Upper lobe of left lung (tissue), 6 donors: ENCODE measurements around the gene IQUB. TPM values are rescaled to one million over a fixed set of nuclear protein-coding genes. Genes with fewer than 3 reads are reported as not detected.

ENCODE experiments used
- ATAC-seq, 2 donors: fragments of 200-7000 bp; cut with Tn5 transposase; one replicate each; pipeline ENCODE4 v1.9.1; 2022; ENCODE audit warnings: mild to moderate bottlenecking in 2 of 2, moderate library complexity in 2 of 2; ENCODE audit not compliant: low FRiP score in 2 of 2
- DNase-seq, 2 donors: peaks; one replicate each; pipeline ENCODE4 v3.0.0-alpha.2; 2019 to 2020
- H3K27ac ChIP-seq, 4 donors: fragments of 200-600 bp; sonication (generic); one replicate each; pipeline ENCODE4 v1.5.1; 2016 to 2019
- H3K27me3 ChIP-seq, 4 donors: fragments of 200-600 bp; sonication (generic); one replicate each; pipeline ENCODE4 v1.5.1; 2017 to 2019
- H3K36me3 ChIP-seq, 4 donors: fragments of 200-600 bp; sonication (generic); one replicate each; pipeline ENCODE4 v1.5.1; 2016 to 2019
- H3K4me1 ChIP-seq, 4 donors: fragments of 200-600 bp; sonication (generic); one replicate each; pipeline ENCODE4 v1.5.1; 2018 to 2019
- H3K4me3 ChIP-seq, 4 donors: fragments of 200-600 bp; sonication (generic); one replicate each; pipeline ENCODE4 v1.5.1; 2017 to 2019; ENCODE audit warnings: mild to moderate bottlenecking in 2 of 4, moderate library complexity in 1 of 4
- H3K9me3 ChIP-seq, 4 donors: fragments of 200-600 bp; sonication (generic); one replicate each; pipeline ENCODE4 v1.5.1; 2018 to 2019
- CTCF ChIP-seq, 6 experiments: fragments of 450-650 bp in 4 of 6; fragments of 200-600 bp in 2 of 6; sonication (generic) in 2 of 6; IDR thresholded peaks; one replicate each; pipeline ENCODE4 v1.5.1; 2016 to 2019; ENCODE audit warnings: antibody characterized with exemption in 6 of 6
- EP300 ChIP-seq, 4 donors: sonication (generic); formaldehyde crosslinking; IDR thresholded peaks; one replicate each; pipeline ENCODE4 v1.5.1; 2017; ENCODE audit warnings: antibody characterized with exemption in 4 of 4, control low read depth in 2 of 4
- POLR2A ChIP-seq, 4 donors: fragments of 450-650 bp; IDR thresholded peaks; one replicate each; pipeline ENCODE4 v1.5.1; 2016 to 2017; ENCODE audit warnings: antibody characterized with exemption in 4 of 4, mild to moderate bottlenecking in 2 of 4
- POLR2AphosphoS5 ChIP-seq, 2 donors: sonication (generic); formaldehyde crosslinking; IDR thresholded peaks; one replicate each; pipeline ENCODE4 v1.5.1; 2017; ENCODE audit warnings: antibody characterized with exemption in 2 of 2
- WGBS, 2 donors: methylation state at CpG; one replicate each; pipeline ENCODE4 v1.1.5; 2017 to 2018; 5-methylcytosine and 5-hydroxymethylcytosine counted together
- total RNA-seq, 6 donors: library from RNA; depleted of rRNA in 4 of 6; stranded (reverse); fragments of >200 nt in 4 of 6; gene quantifications; one replicate each; pipeline versions ENCODE4 v1.1.0 to v1.2.1, GENCODE V29; 2016 to 2021
- donor health status: DM: no; HTN: no; CAD: no; lungs with moderate emphysema.
- donor health status: DM: no; HTN: yes; CAD: no; lungs with severe emphysema.

The IQUB gene
- total RNA-seq, 6 donors from 2014 or later = 0.66 to 19.7 (median 2.0) TPM

DNA sequence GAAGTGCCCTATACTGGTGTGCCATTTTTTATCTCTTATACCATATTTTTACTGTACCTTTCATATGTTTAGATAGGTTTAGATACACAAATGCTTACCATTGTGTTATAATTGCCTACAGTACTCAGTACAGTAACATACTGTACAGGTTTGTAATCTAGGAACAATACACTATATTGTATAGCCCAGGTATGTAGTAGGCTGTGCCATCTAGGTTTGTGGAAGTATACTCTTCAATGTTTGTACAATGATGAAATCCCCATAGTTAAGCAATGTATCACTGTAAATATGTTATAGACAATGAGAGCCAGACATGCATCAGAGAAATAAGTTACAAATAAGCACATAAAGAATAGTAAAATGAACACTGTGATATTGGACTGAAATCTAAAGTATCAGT is 109.1 kb downstream of the IQUB start:
- H3K4me3 ChIP-seq = no peak overlapping the region
- no peaks in the 10 kb centered on the region for H3K9me3 ChIP-seq
- H3K4me1 ChIP-seq = no peaks in the 10 kb centered on the region
- ATAC-seq (no peak), DNase-seq (no peak)
- H3K27ac ChIP-seq = no peak overlapping the region
- H3K36me3 ChIP-seq = no peaks in the 10 kb centered on the region
- TF ChIP-seq EP300 (IDR thresholded peaks at IDR 0.05) = no peak
- no peak for TF ChIP-seq POLR2AphosphoS5 (IDR thresholded peaks at IDR 0.05)
- TF ChIP-seq POLR2A (IDR thresholded peaks at IDR 0.05) = no peak
- no peak for TF ChIP-seq CTCF (IDR thresholded peaks at IDR 0.05)
- H3K27me3 ChIP-seq = no peaks in the 10 kb centered on the region

- Histone ChIP-seq H3K9me3 (no peaks in the 10 kb centered on the region), H3K4me3 (no peak overlapping the region), H3K36me3 (no peaks in the 10 kb centered on the region), H3K4me1 (no peaks in the 10 kb centered on the region), H3K27me3 (no peaks in the 10 kb centered on the region), H3K27ac (no peak overlapping the region)
- DNase-seq (no peak), ATAC-seq (no peak)
- TF ChIP-seq POLR2A (IDR thresholded peaks at IDR 0.05) (no peak), EP300 (IDR thresholded peaks at IDR 0.05) (no peak), CTCF (IDR thresholded peaks at IDR 0.05) (no peak), POLR2AphosphoS5 (IDR thresholded peaks at IDR 0.05) (no peak)
Observed at GRCh38 chr7:123424463-123424862, 109.9 kb downstream of the IQUB start.

DNA sequence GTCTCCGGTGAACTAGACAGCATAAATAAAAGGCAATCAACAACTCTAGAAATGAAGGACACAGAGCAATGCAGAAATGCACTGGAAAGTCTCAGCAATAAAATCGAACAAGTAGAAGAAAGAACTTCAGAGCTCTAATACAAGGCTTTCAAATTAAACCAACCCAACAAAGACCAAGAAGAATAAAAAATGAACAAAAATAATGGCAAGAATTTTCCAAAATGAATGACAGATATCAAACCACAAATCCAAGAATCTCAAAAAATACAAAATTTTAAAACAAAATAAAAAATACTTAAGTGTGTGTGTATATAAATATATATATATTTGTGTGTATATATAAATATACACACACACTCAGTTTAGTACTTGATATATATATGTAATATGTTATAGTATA is 110.8 kb downstream of the IQUB start:
- WGBS, 2 donors = 84 to 91% methylated on average over 2 of the region's 2 CpGs
- TF ChIP-seq POLR2A (IDR thresholded peaks at IDR 0.05) (no peak), CTCF (IDR thresholded peaks at IDR 0.05) (no peak), POLR2AphosphoS5 (IDR thresholded peaks at IDR 0.05) (no peak), EP300 (IDR thresholded peaks at IDR 0.05) (no peak)
- no peaks in the 10 kb centered on the region for H3K36me3 ChIP-seq
- DNase-seq (no peak), ATAC-seq (no peak)
- no peaks in the 10 kb centered on the region for H3K27me3 ChIP-seq
- H3K9me3 ChIP-seq = no peaks in the 10 kb centered on the region
- no peak overlapping the region for H3K27ac ChIP-seq
- no peak overlapping the region for H3K4me3 ChIP-seq
- no peaks in the 10 kb centered on the region for H3K4me1 ChIP-seq

DNA sequence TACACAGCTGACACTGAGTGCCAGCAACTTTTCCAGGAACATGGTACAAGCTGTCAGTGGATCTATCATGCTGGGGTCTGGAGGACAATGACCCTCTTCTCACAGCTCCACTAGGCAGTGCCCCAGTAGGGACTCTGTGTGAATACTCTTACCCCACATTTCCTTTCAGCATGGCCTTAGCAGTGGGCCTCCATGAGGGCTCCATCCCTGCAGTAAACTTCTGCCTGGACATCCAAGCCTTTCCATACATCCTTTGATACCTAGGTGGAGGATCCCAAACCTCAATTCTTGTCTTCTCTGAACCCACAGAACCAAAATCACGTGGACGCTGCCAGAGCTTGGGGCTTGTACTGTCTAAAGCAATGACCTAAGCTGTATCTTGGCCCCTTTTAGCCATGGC is 116.8 kb downstream of the IQUB start:
- H3K4me3 ChIP-seq = no peak overlapping the region
- no peaks in the 10 kb centered on the region for H3K36me3 ChIP-seq
- no peaks in the 10 kb centered on the region for H3K27me3 ChIP-seq
- no peaks in the 10 kb centered on the region for H3K4me1 ChIP-seq
- H3K9me3 ChIP-seq = peaks cover 0 to 13% (median 9%) of the 10 kb centered on the region in 4 donors
- TF ChIP-seq POLR2AphosphoS5 (IDR thresholded peaks at IDR 0.05) (no peak), POLR2A (IDR thresholded peaks at IDR 0.05) (no peak), EP300 (IDR thresholded peaks at IDR 0.05) (no peak), CTCF (IDR thresholded peaks at IDR 0.05) (no peak)
- no peak overlapping the region for H3K27ac ChIP-seq
- peak in 1 of 2 donors; percentile 15 for ATAC-seq
- 80 to 96% methylated on average over 2 of the region's 2 CpGs for WGBS, 2 donors
- no peak for DNase-seq

- Histone ChIP-seq H3K27me3 (no peaks in the 10 kb centered on the region), H3K4me3 (no peak overlapping the region), H3K27ac (no peak overlapping the region), H3K36me3 (no peaks in the 10 kb centered on the region), H3K9me3 (peaks cover 0 to 13% (median 9%) of the 10 kb centered on the region in 4 donors), H3K4me1 (no peaks in the 10 kb centered on the region)
- WGBS, 2 donors = 25 to 38% methylated on average over 1 of the region's 1 CpG
- DNase-seq (no peak), ATAC-seq (no peak)
- TF ChIP-seq POLR2AphosphoS5 (IDR thresholded peaks at IDR 0.05) = no peak
- no peak for TF ChIP-seq EP300 (IDR thresholded peaks at IDR 0.05)
- no peak for TF ChIP-seq CTCF (IDR thresholded peaks at IDR 0.05)
- TF ChIP-seq POLR2A (IDR thresholded peaks at IDR 0.05) = no peak
Observed at GRCh38 chr7:123415625-123416024, 118.8 kb downstream of the IQUB start.
